Memory B cell (primary cell): ENCODE measurements around the gene ARSD.
"Not testable (repeated sequence)": the region's sequence is repeated elsewhere in the genome, so short reads cannot be mapped to it uniquely, and the experiment has no call there.

Source experiments
- ATAC-seq: fragments of 150-1000 bp; cut with Tn5 transposase; 2 replicates; pipeline ENCODE4 v1.10.0; 2021; ENCODE audit warnings: low read depth, mild to moderate bottlenecking, moderate library complexity
- DNase-seq, 2 donors: peaks; one replicate each; pipeline ENCODE4 v3.0.0; 2022; ENCODE audit warnings: low spot score in 2 of 2
- H3K27ac Mint-ChIP-seq: one replicate; pipeline ENCODE4 v1.8.0; 2022; ENCODE audit warnings: mild to moderate bottlenecking, moderate library complexity, mixed read lengths
- H3K27me3 Mint-ChIP-seq: one replicate; pipeline ENCODE4 v1.8.0; 2022; ENCODE audit warnings: mixed read lengths
- H3K36me3 Mint-ChIP-seq: one replicate; pipeline ENCODE4 v1.8.0; 2022; ENCODE audit warnings: mild to moderate bottlenecking, mixed read lengths
- H3K4me1 Mint-ChIP-seq: one replicate; pipeline ENCODE4 v1.8.0; 2022; ENCODE audit warnings: mixed read lengths
- H3K4me3 Mint-ChIP-seq: one replicate; pipeline ENCODE4 v1.8.0; 2022; ENCODE audit warnings: mild to moderate bottlenecking, moderate library complexity, mixed read lengths
- H3K9me3 Mint-ChIP-seq: one replicate; pipeline ENCODE4 v1.8.0; 2022; ENCODE audit warnings: mixed read lengths

Gene ARSD, protein sequence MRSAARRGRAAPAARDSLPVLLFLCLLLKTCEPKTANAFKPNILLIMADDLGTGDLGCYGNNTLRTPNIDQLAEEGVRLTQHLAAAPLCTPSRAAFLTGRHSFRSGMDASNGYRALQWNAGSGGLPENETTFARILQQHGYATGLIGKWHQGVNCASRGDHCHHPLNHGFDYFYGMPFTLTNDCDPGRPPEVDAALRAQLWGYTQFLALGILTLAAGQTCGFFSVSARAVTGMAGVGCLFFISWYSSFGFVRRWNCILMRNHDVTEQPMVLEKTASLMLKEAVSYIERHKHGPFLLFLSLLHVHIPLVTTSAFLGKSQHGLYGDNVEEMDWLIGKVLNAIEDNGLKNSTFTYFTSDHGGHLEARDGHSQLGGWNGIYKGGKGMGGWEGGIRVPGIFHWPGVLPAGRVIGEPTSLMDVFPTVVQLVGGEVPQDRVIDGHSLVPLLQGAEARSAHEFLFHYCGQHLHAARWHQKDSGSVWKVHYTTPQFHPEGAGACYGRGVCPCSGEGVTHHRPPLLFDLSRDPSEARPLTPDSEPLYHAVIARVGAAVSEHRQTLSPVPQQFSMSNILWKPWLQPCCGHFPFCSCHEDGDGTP

DNA sequence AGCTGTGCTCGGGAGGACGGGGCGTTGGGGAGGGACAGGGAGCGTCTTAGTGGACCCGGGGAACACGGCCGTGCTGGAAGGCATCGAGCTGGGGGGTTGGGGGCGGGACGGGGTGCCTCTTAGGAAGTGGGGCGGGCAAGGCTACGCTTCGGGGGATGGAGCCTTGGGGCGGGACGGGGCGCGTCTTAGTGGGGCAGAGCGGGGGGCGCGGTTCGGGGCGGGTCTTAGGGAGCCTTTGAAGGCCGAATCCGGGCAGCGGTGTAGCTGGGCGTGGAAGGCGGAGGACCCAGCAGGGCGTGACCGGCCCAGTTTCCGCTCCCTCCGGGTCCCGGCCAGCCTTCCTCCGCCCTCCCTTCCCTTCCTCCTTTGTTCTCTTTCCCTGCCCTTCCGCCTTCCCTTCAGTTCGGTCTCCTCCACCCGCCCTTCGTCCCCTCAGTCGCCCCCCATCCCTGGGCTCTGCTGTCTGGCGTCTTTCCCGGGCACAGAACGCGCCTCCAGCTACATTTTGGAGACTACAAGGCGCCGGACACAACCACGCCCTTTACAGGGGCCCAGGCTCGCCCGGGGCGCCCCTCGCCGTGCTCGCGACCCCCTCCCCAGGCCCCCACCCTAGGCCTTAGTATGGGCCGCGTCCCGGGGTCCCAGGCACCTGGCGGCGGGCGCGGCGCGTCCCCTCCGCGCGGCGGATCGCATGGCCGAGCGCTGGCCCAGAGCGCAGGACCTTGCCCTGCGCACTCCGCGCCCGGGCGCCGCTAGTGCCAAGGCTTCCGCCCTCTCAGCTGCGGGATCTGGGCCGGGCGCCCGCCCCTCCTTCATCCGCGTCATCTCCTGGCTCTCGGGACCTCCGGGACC, at the start of gene ARSD:
Gene ARSD (minus strand): TSS at position 757 of the 852 bp plus-strand sequence. CDS start 64 bp downstream, at position 693.
- ATAC-seq (peak; percentile 91), DNase-seq (peak; percentile 27 to 31)
- H3K4me1 Mint-ChIP-seq = peaks cover 5% of the 10 kb centered on the region
- peak within 1 kb of the TSS; percentile 95 for H3K4me3 Mint-ChIP-seq
- H3K9me3 Mint-ChIP-seq = peaks cover 3% of the 10 kb centered on the region
- peak within 1 kb of the TSS; percentile 38 for H3K27ac Mint-ChIP-seq
- H3K27me3 Mint-ChIP-seq = no peaks in the 10 kb centered on the region
- H3K36me3 Mint-ChIP-seq = no peaks in the 10 kb centered on the region

DNA sequence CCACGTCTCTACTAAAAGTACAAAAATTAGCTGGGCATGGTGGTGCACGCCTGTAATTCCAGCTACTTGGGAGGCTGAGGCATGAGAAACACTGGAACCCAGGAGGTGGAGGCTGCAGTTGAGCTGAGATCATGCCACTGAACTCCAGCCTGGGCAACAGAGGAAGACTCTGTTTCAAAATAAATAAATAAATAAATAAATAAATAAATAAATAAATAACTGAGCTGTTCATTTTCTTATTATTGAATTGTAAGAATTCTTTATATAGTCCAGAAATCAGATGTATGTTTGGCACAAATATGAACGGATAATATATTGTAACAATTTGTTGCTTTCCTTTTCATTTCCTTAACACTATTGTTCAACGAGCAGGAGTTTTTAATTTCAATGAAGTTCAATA, 49.5 kb upstream of the ARSD start:
- H3K4me1 Mint-ChIP-seq, ATAC-seq, H3K36me3 Mint-ChIP-seq, H3K4me3 Mint-ChIP-seq, H3K27me3 Mint-ChIP-seq, H3K9me3 Mint-ChIP-seq, DNase-seq, H3K27ac Mint-ChIP-seq: not testable (repeated sequence)

DNA sequence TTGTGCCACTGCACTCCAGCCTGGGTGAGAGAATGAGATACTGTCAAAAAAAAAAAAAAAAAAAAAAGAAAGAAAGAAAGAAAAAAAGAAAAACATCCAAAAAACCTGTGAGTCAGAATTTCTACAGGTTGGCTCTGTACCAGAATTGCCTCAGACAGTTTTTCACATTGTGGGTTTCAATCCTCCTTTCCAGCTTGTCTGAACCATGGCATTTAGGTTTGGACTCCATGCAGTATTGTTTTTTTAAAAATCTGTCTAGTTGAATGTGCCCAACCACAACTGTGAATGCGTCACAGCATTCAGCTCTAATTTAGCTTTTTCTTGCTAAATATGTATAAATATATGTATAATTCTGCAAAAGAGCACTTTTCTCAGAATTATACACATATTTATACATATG, 45.8 kb upstream of the ARSD start:
- Mint-ChIP-seq H3K27me3 (peaks cover under 1% of the 10 kb centered on the region), H3K27ac (no peak overlapping the region), H3K9me3 (no peaks in the 10 kb centered on the region), H3K4me3 (no peak overlapping the region), H3K36me3 (no peaks in the 10 kb centered on the region), H3K4me1 (no peaks in the 10 kb centered on the region)
- DNase-seq (no peak), ATAC-seq (no peak)

DNA sequence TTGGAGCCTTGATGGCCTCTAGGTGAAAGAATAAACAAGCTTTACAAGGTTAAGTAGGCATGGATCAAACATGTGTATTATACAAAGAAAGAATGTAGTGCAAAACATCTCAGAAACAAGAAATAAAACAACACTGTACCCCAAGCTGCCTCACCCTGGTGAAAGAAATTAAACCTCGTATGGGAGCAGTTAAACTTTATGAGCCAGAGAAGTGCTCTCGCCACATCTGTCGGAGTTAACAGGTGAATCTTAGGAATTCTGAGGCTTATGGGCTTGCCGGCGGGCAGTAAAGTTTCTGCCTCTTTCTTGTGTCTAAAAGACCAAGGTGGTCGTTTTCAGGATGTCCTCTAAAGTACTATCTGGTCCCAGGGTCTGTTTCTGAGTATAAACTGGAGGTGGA, 43.3 kb upstream of the ARSD start:
- no peaks in the 10 kb centered on the region for H3K9me3 Mint-ChIP-seq
- H3K4me1 Mint-ChIP-seq = no peaks in the 10 kb centered on the region
- H3K27me3 Mint-ChIP-seq = peaks cover 3% of the 10 kb centered on the region
- no peaks in the 10 kb centered on the region for H3K36me3 Mint-ChIP-seq
- ATAC-seq (no peak), DNase-seq (no peak)
- H3K4me3 Mint-ChIP-seq = no peak overlapping the region
- no peak overlapping the region for H3K27ac Mint-ChIP-seq

DNA sequence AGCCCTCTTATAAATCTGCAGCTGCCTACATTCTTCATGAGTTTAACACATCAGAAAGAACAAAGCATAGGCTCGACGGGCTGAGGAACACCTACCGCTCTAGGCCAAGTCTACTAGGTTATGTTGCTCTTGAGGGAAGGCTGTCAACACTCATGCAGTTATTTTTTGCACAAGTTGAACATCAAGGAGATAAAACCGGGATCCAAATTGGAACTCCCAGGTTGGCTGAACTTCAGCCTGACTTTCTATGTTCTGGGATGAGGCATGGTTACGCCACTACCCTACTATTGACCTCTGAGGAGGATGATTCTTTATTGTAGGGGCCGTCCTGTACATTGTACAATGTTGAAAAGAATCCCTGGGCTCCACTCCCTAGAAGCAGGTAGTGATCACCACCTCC, 39.9 kb upstream of the ARSD start:
- Mint-ChIP-seq H3K9me3 (no peaks in the 10 kb centered on the region), H3K4me3 (no peak overlapping the region)

DNA sequence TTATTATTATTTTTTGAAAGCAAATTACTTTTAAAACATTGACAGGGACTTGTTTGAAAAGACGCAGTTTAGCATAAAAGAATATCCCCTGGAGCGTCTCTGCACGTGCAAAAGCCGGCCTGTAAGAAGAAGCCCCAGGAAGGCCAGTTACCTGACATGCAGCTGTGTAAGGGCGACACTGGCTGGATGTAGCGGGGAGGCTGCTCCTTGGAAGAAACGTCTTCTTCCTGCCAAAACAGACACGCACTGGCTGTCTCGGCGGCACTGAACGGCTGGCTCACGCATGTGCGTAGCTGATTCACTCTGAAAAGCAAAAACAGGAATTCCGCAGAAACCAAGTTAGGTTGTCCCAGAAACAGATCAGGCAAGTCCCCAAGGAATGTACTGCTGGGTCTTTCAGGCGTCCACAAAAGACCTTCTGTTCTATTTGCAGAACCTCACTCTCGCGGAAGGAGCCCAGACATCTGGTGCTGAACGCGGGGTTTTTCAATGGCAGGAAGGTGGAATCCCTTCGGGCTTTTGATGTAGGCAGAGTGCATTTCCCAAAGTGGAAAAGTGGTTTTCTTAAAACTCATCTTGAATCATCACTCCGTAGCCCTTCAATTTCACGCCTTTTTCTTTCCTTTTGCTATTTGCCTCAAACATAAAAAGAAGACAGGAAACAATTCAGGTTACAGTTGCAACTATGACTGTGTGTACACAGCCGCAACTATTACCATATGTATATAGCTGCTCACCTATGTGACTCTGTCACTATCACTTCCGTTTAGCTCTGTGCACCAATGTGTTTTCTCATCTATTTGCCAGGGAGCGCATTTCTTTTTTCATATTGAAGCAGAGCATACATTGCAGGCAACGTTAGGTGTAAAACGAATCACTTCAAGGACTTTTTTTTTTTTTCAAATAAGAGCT, 39.1 kb upstream of the ARSD start:
- DNase-seq (no peak), ATAC-seq (no peak)
- Mint-ChIP-seq H3K4me1 (no peaks in the 10 kb centered on the region), H3K9me3 (no peaks in the 10 kb centered on the region), H3K27me3 (peaks cover 3% of the 10 kb centered on the region), H3K27ac (no peak overlapping the region), H3K36me3 (no peaks in the 10 kb centered on the region), H3K4me3 (no peak overlapping the region)

More for the DNA sequence above, 39.9 kb upstream of the ARSD start:
- DNase-seq = no peak
- ATAC-seq = no peak
- H3K27me3 Mint-ChIP-seq = peaks cover 3% of the 10 kb centered on the region
- H3K4me1 Mint-ChIP-seq = no peaks in the 10 kb centered on the region
- no peak overlapping the region for H3K27ac Mint-ChIP-seq
- no peaks in the 10 kb centered on the region for H3K36me3 Mint-ChIP-seq

DNA sequence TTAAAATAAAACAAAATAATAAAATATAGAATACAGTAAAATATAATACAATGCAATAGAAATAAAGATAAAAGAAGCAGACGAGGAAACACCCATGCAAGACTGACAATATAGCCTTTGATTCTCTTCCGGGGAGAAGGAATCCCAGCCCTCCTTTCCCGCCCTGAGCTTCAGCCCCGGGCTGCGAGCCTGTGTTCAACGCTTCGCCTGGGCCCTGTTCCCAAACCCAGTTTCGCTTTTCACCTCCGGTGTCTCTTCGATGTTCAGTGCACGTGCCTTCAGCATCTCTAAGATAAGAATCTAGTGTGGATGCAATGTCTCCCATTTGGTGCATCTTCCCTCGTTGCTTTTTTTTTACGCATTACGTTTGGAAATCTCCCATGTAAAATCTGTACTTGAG, 38.4 kb upstream of the ARSD start:
- Mint-ChIP-seq H3K36me3 (no peaks in the 10 kb centered on the region), H3K4me3 (no peak overlapping the region), H3K27me3 (peaks cover 3% of the 10 kb centered on the region), H3K4me1 (no peaks in the 10 kb centered on the region), H3K27ac (no peak overlapping the region), H3K9me3 (no peaks in the 10 kb centered on the region)
- no peak for ATAC-seq
- DNase-seq = no peak

DNA sequence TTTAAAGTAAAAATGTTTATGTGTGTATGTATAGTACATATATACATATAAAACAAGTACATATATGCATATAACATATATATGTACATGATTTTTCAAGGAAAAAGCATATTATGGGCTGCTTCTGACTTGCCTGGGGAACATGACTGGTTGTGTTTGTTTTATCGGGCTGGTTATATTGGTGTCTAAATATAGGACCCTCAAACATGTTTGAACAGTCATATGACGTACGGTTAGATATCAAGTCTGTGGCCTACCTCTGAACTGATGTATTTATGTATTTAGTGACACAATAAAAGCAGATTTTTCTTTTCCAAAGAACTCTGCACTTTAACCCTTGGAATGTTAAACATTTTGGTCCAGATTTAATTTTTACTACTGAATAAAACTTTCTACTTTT, 37.9 kb upstream of the ARSD start:
- Mint-ChIP-seq H3K4me3 (no peak overlapping the region), H3K4me1 (no peaks in the 10 kb centered on the region), H3K27me3 (peaks cover 3% of the 10 kb centered on the region), H3K36me3 (no peaks in the 10 kb centered on the region), H3K9me3 (no peaks in the 10 kb centered on the region), H3K27ac (no peak overlapping the region)
- DNase-seq = no peak
- ATAC-seq = no peak

DNA sequence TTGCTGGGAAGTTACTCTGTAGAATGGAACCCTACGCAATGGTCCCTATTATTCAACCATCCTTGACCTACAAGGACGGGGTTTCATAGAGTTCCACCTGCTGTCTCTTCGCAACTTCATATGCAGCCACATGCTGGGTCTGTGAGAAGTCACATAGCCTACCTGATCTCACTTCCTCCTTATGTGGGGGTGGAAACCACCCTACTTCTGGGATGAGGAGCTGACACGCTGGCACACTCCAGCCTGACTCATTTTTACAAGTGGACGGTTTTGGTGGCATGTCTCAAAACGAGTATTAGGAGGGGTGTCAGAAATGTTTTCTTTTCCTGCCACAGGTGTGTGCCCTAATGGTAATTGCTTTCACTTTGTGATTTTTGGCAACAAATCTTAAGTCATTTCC, 36.8 kb upstream of the ARSD start:
- DNase-seq = no peak
- Mint-ChIP-seq H3K9me3 (no peaks in the 10 kb centered on the region), H3K27ac (no peak overlapping the region), H3K4me3 (no peak overlapping the region), H3K27me3 (peaks cover 3% of the 10 kb centered on the region), H3K4me1 (no peaks in the 10 kb centered on the region), H3K36me3 (no peaks in the 10 kb centered on the region)
- peak; percentile 56 for ATAC-seq

DNA sequence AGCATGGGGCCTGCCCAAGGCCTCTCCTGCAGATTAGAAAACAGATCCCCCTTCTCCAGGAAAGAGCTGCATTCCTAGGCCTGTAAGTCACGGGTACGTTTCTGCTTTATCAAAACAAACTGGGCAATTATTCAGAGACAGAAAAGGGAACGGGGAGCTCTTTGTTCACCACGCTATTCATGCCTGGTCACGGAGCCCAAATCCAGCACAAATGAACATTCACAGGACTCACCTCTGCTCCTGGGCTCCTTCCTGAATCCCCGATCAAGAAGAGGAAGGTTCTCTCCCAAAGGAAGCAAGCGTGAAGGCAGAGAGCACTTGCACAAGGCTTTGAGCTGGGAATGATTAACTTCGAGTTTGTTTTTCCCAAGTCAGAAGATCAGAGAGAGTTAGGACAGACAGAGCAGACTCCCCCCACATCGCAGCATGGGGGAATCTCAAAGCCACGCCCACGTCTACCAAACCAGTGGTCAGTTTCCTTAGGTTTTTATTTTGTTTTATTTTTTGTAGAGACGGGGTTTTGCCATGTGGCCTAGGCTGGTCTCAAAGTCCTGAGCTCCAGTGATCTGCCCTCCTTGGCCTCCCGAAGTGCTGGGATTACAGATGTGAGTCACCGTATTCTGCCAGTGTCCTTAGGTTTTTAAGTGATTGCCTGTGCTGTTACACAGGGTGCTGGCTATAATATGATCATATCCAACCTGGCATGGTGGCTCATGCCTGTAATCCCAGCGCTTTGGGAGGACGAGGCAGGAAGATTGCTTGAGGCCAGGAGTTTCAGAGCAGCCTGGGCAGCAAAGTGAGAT, 35.1 kb upstream of the ARSD start:
- H3K27me3 Mint-ChIP-seq, DNase-seq, ATAC-seq, H3K27ac Mint-ChIP-seq, H3K36me3 Mint-ChIP-seq, H3K4me3 Mint-ChIP-seq, H3K4me1 Mint-ChIP-seq, H3K9me3 Mint-ChIP-seq: not testable (repeated sequence)

DNA sequence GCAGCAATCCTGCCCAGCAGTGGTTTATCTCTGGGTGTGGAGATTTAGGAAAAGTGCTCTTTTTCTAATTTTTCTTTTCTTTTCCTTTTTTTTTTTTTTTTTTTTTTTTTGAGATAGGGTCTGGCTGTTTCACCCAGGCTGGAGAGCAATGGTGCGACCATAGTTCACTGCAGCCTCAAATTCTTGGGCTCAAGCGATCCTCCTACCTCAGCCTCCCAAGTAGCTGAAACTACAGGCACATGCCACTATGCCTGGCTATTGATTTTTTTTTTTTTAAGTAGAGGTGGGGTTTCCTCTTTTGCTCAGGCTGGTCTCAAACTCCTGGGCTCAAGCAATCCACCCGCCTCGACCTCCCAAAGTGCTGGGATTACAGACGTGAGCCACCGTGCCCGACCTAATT, 34.3 kb upstream of the ARSD start:
- not testable (repeated sequence) for ATAC-seq, H3K4me1 Mint-ChIP-seq, H3K9me3 Mint-ChIP-seq, H3K27me3 Mint-ChIP-seq, H3K36me3 Mint-ChIP-seq, DNase-seq, H3K27ac Mint-ChIP-seq, H3K4me3 Mint-ChIP-seq

DNA sequence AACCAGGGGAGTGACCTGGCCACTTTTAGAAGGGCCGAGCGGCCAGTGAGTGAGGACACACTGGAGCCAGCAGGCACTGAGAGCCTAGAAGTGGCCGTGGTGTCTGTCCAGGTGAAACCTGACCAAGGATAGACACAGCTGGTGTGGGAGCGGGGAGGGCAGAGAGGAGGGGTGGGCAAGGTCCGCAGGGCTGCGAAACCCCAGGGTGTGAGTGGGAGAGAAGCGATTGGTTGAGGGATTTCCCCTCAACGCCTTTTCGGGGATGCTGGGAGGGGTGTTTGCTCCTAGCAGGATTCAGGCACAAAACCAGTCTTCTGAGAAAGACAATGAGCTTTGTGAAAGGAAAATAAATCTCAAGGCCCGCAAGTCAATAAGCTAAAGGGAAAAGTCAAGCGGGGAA, 33.2 kb upstream of the ARSD start:
- H3K9me3 Mint-ChIP-seq = no peaks in the 10 kb centered on the region
- no peaks in the 10 kb centered on the region for H3K27me3 Mint-ChIP-seq
- no peak for ATAC-seq
- DNase-seq = no peak
- H3K27ac Mint-ChIP-seq = no peak overlapping the region
- H3K4me1 Mint-ChIP-seq = no peaks in the 10 kb centered on the region
- H3K36me3 Mint-ChIP-seq = no peaks in the 10 kb centered on the region
- no peak overlapping the region for H3K4me3 Mint-ChIP-seq
